Muscle of leg (tissue), 11 donors: ENCODE results near the gene MFAP2. TPM values are rescaled to one million over a fixed set of nuclear protein-coding genes. Genes with fewer than 3 reads are reported as not detected.

Experiments
- DNase-seq: peaks from one replicate; pipeline ENCODE4 v3.0.0; 2013
- H3K27ac ChIP-seq: one replicate; pipeline ENCODE4 v1.5.1; 2013; ENCODE audit warnings: mild to moderate bottlenecking, low read length, control low read depth
- H3K27me3 ChIP-seq: one replicate; pipeline ENCODE4 v1.6.1; 2013; ENCODE audit warnings: low read length; ENCODE audit not compliant: control insufficient read depth, insufficient read depth
- H3K36me3 ChIP-seq: one replicate; pipeline ENCODE4 v1.6.1; 2013; ENCODE audit warnings: low read length; ENCODE audit not compliant: control insufficient read depth, insufficient read depth
- H3K4me1 ChIP-seq: one replicate; pipeline ENCODE4 v1.6.1; 2013; ENCODE audit warnings: low read length; ENCODE audit not compliant: control insufficient read depth, insufficient read depth
- H3K4me3 ChIP-seq: one replicate; pipeline ENCODE4 v1.5.1; 2013; ENCODE audit warnings: low read length, control low read depth
- H3K9me3 ChIP-seq: replicated peaks from 2 replicates; pipeline ENCODE4 v1.6.1; 2013; ENCODE audit warnings: low read depth, low read length; ENCODE audit not compliant: control insufficient read depth
- WGBS: methylation state at CpG from one replicate; pipeline ENCODE4 v1.1.5; 2013; ENCODE audit warnings: missing lambda C conversion rate; ENCODE audit not compliant: insufficient coverage; 5-methylcytosine and 5-hydroxymethylcytosine counted together
- polyA plus RNA-seq, 8 donors: library from polyadenylated mRNA; unstranded; fragments of 120-200 nt; gene quantifications; one replicate each; pipeline versions ENCODE4 v1.2.1 to v1.2.3, GENCODE V29; 2013; ENCODE audit warnings: inconsistent platforms in 1 of 8, low replicate concordance in 1 of 8; ENCODE audit not compliant: insufficient read length in 8 of 8, insufficient read depth in 1 of 8
- total RNA-seq: library from RNA; stranded (reverse); fragments of 120-200 nt; gene quantifications from one replicate; pipeline ENCODE4 v1.2.4, GENCODE V29; 2013

Gene MFAP2
- total and polyA plus RNA-seq, 9 donors: 50.1 to 150 (median 111) TPM

- H3K27ac ChIP-seq: no peak overlapping the region
- peaks cover 72% of the 10 kb centered on the region for H3K4me1 ChIP-seq
- WGBS: 67% methylated on average over 14 of the region's 14 CpGs
Measured at GRCh38 chr1:16975211-16975610, 5.2 kb downstream of the MFAP2 start.

DNA sequence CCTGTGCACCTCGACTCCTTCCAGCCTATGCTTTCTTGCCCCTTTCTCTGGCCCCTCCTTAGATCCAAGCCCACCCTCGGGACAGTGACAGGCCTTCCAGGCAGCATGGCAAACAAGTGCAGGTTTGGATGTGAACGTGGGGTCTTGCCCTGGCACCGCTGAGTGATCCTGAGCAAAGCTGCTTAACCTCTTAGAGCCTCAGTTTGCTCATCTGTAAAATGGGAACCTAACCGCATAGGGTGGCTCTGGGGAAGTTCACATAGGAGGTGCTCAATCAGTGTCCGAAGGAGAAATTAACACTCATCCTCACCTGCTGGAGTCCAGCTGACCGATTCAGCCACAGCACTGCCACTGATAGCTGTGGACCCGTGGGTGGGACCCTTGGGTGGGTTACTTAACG lies 7.2 kb downstream of the MFAP2 start:
- Histone ChIP-seq H3K4me3 (no peak overlapping the region), H3K4me1 (peaks cover 58% of the 10 kb centered on the region), H3K9me3 (no peaks in the 10 kb centered on the region), H3K27me3 (no peaks in the 10 kb centered on the region), H3K36me3 (peaks cover 19% of the 10 kb centered on the region), H3K27ac (no peak overlapping the region)
- DNase-seq: no peak
- 58% methylated on average over 5 of the region's 9 CpGs for WGBS

More at GRCh38 chr1:16975211-16975610, 5.2 kb downstream of the MFAP2 start:
- Histone ChIP-seq H3K27me3 (peaks cover 8% of the 10 kb centered on the region), H3K9me3 (no peaks in the 10 kb centered on the region), H3K36me3 (peaks cover 13% of the 10 kb centered on the region), H3K4me3 (no peak overlapping the region)
- DNase-seq: no peak

DNA sequence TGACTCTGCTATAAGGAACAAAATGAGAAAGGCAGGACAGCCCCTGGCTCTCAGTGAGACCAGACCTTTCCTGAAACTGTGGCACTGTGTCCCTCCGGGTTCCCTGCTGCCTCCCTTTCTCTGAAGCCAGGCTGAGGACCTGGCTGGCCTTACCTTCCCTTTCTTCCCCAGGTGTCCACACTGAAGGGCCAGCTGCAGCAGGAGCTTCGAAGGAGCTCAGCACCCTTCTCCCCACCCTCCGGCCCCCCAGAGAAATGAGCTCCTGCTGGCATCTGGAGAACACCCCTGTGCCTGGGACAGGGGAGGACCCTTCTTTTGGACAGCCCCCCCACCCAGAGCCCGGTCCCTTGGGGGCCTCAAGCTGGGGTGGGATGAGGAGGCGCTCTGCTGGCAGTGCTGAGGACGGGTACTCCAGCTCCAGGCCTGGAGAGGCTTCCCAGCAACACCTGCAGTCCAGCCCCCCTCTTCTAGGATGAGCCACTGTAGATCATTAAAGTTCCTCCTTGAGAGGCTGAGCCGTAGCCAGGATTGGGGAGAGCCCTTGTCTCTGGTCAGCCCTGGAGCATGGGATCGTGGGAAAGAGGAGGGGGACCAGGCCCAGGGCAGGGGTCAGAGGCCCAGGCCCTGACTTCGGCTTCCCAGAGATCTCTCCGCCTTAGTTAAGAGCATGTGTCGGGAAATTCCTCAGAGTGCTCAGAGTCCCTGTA lies 8.1 kb downstream of the MFAP2 start:
- Histone ChIP-seq H3K27ac (no peak overlapping the region), H3K9me3 (no peaks in the 10 kb centered on the region), H3K4me1 (peaks cover 61% of the 10 kb centered on the region), H3K4me3 (no peak overlapping the region), H3K36me3 (peaks cover 26% of the 10 kb centered on the region), H3K27me3 (no peaks in the 10 kb centered on the region)
- no peak for DNase-seq
- 38% methylated on average over 4 of the region's 11 CpGs for WGBS

- Histone ChIP-seq H3K27ac (no peak overlapping the region), H3K4me3 (no peak overlapping the region), H3K36me3 (peaks cover 26% of the 10 kb centered on the region), H3K4me1 (peaks cover 61% of the 10 kb centered on the region), H3K27me3 (no peaks in the 10 kb centered on the region), H3K9me3 (no peaks in the 10 kb centered on the region)
- peak; percentile 66 for DNase-seq
- 32% methylated on average over 27 of the region's 28 CpGs for WGBS
Measured at GRCh38 chr1:16971341-16972188, 8.9 kb downstream of the MFAP2 start.

GRCh38 chr1:16970132-16970910 lies 10.1 kb downstream of the MFAP2 start:
- WGBS: 56% methylated on average over 22 of the region's 28 CpGs
- Histone ChIP-seq H3K27ac (no peak overlapping the region), H3K27me3 (no peaks in the 10 kb centered on the region), H3K36me3 (peaks cover 34% of the 10 kb centered on the region), H3K4me3 (no peak overlapping the region), H3K9me3 (no peaks in the 10 kb centered on the region), H3K4me1 (peaks cover 51% of the 10 kb centered on the region)
- DNase-seq: no peak

GRCh38 chr1:16969651-16970050 lies 10.8 kb downstream of the MFAP2 start:
- Histone ChIP-seq H3K4me1 (peaks cover 50% of the 10 kb centered on the region), H3K36me3 (peaks cover 30% of the 10 kb centered on the region), H3K27me3 (no peaks in the 10 kb centered on the region), H3K9me3 (no peaks in the 10 kb centered on the region), H3K4me3 (no peak overlapping the region), H3K27ac (no peak overlapping the region)
- 76% methylated on average over 8 of the region's 12 CpGs for WGBS
- DNase-seq: no peak

GRCh38 chr1:16969057-16969611 lies 11.3 kb downstream of the MFAP2 start:
- peaks cover 30% of the 10 kb centered on the region for H3K36me3 ChIP-seq

GRCh38 chr1:16968372-16968771 lies 12.0 kb downstream of the MFAP2 start:
- 100% methylated on average over 1 of the region's 3 CpGs for WGBS
- H3K4me1 ChIP-seq: peaks cover 50% of the 10 kb centered on the region
- no peaks in the 10 kb centered on the region for H3K27me3 ChIP-seq
- H3K9me3 ChIP-seq: no peaks in the 10 kb centered on the region
- H3K4me3 ChIP-seq: no peak overlapping the region
- no peak overlapping the region for H3K27ac ChIP-seq
- H3K36me3 ChIP-seq: peaks cover 30% of the 10 kb centered on the region
- DNase-seq: no peak

More at GRCh38 chr1:16969057-16969611, 11.3 kb downstream of the MFAP2 start:
- 64% methylated on average over 14 of the region's 14 CpGs for WGBS
- Histone ChIP-seq H3K9me3 (no peaks in the 10 kb centered on the region), H3K27me3 (no peaks in the 10 kb centered on the region), H3K4me3 (no peak overlapping the region), H3K27ac (no peak overlapping the region), H3K4me1 (peaks cover 50% of the 10 kb centered on the region)
- DNase-seq: peak; percentile 57

- H3K27ac ChIP-seq: no peak overlapping the region
- H3K36me3 ChIP-seq: peaks cover 26% of the 10 kb centered on the region
- H3K4me1 ChIP-seq: peaks cover 47% of the 10 kb centered on the region
- H3K27me3 ChIP-seq: no peaks in the 10 kb centered on the region
- H3K4me3 ChIP-seq: no peak overlapping the region
- no peaks in the 10 kb centered on the region for H3K9me3 ChIP-seq
- no peak for DNase-seq
- 91% methylated on average over 21 of the region's 21 CpGs for WGBS
Measured at GRCh38 chr1:16967962-16968361, 12.5 kb downstream of the MFAP2 start.
